ENCODE results near the gene UBXN2A.

The UBXN2A gene

GRCh38 chr2:23994567-23994966, 54.3 kb downstream of the UBXN2A start:
- Histone ChIP-seq H3F3A (ENCODE audit: insufficient read depth) (no peaks in the 10 kb centered on the region; the same call in 1 of the 2 replicates), H3K9me2 (replicated peaks; ENCODE audit: insufficient read depth, low read length) (no peaks in the 10 kb centered on the region), H3K36me3 (ENCODE audit: low read length) (no peaks in the 10 kb centered on the region), H4K20me1 (ENCODE audit: low read depth, low read length) (no peaks in the 10 kb centered on the region), H3K27me3 (ENCODE audit: low read length) (no peaks in the 10 kb centered on the region), H3K4me2 (ENCODE audit: low read depth, low read length, poor library complexity, severe bottlenecking) (no peak overlapping the region), H3K9me3 (ENCODE audit: insufficient read depth, low read length) (no peaks in the 10 kb centered on the region), H3K9ac (ENCODE audit: low read length) (no peak overlapping the region), H3K79me2 (ENCODE audit: insufficient read depth, low read length) (no peaks in the 10 kb centered on the region), H3K27ac (ENCODE audit: low read depth, low read length) (no peak overlapping the region), H2AFZ (ENCODE audit: low read depth, low read length, severe bottlenecking) (no peak overlapping the region), H3K4me3 (ENCODE audit: insufficient read depth, low read length, poor library complexity, severe bottlenecking) (no peak overlapping the region)
- TF ChIP-seq EZH2phosphoT487 (conservative IDR thresholded peaks at IDR 0.05; ENCODE audit: low read length) = no peak
- TF ChIP-seq CTCF (IDR thresholded peaks at IDR 0.05; ENCODE audit: insufficient read depth, low read length, poor library complexity, severe bottlenecking) = no peak

- H3K79me2 ChIP-seq (ENCODE audit: insufficient read depth, low read length) = no peaks in the 10 kb centered on the region
- no peaks in the 10 kb centered on the region for H3K9me3 ChIP-seq (ENCODE audit: insufficient read depth, low read length)
- no peak for TF ChIP-seq CTCF (IDR thresholded peaks at IDR 0.05; ENCODE audit: insufficient read depth, low read length, poor library complexity, severe bottlenecking)
- no peak for TF ChIP-seq EZH2phosphoT487 (conservative IDR thresholded peaks at IDR 0.05; ENCODE audit: low read length)
- no peaks in the 10 kb centered on the region for H4K20me1 ChIP-seq (ENCODE audit: low read depth, low read length)
- no peak overlapping the region for H2AFZ ChIP-seq (ENCODE audit: low read depth, low read length, severe bottlenecking)
- H3K4me3 ChIP-seq (ENCODE audit: insufficient read depth, low read length, poor library complexity, severe bottlenecking) = no peak overlapping the region
- no peaks in the 10 kb centered on the region for H3K27me3 ChIP-seq (ENCODE audit: low read length)
- no peak overlapping the region for H3K9ac ChIP-seq (ENCODE audit: low read length)
- peaks cover 3% of the 10 kb centered on the region; the same call in 1 of the 2 replicates for H3F3A ChIP-seq (ENCODE audit: insufficient read depth)
- no peaks in the 10 kb centered on the region for H3K36me3 ChIP-seq (ENCODE audit: low read length)
- no peaks in the 10 kb centered on the region for H3K9me2 ChIP-seq (replicated peaks; ENCODE audit: insufficient read depth, low read length)
- H3K27ac ChIP-seq (ENCODE audit: low read depth, low read length) = no peak overlapping the region
- no peak overlapping the region for H3K4me2 ChIP-seq (ENCODE audit: low read depth, low read length, poor library complexity, severe bottlenecking)
Observed at GRCh38 chr2:24007693-24008092, 67.4 kb downstream of the UBXN2A start.

GRCh38 chr2:24008672-24009366, 68.6 kb downstream of the UBXN2A start:
- Histone ChIP-seq H3K4me3 (ENCODE audit: insufficient read depth, low read length, poor library complexity, severe bottlenecking) (no peak overlapping the region), H3K36me3 (ENCODE audit: low read length) (no peaks in the 10 kb centered on the region), H3K9ac (ENCODE audit: low read length) (no peak overlapping the region), H3K27ac (ENCODE audit: low read depth, low read length) (no peak overlapping the region), H3K9me3 (ENCODE audit: insufficient read depth, low read length) (no peaks in the 10 kb centered on the region), H3K27me3 (ENCODE audit: low read length) (no peaks in the 10 kb centered on the region), H2AFZ (ENCODE audit: low read depth, low read length, severe bottlenecking) (no peak overlapping the region), H3K9me2 (replicated peaks; ENCODE audit: insufficient read depth, low read length) (no peaks in the 10 kb centered on the region), H3K79me2 (ENCODE audit: insufficient read depth, low read length) (no peaks in the 10 kb centered on the region), H3F3A (ENCODE audit: insufficient read depth) (peaks cover 3% of the 10 kb centered on the region; the same call in 1 of the 2 replicates), H3K4me2 (ENCODE audit: low read depth, low read length, poor library complexity, severe bottlenecking) (no peak overlapping the region), H4K20me1 (ENCODE audit: low read depth, low read length) (no peaks in the 10 kb centered on the region)
- no peak for TF ChIP-seq CTCF (IDR thresholded peaks at IDR 0.05; ENCODE audit: insufficient read depth, low read length, poor library complexity, severe bottlenecking)
- TF ChIP-seq EZH2phosphoT487 (conservative IDR thresholded peaks at IDR 0.05; ENCODE audit: low read length) = no peak
